ENCODE measurements around the gene FHOD1. TPM values are rescaled to one million over a fixed set of nuclear protein-coding genes. Genes with fewer than 3 reads are reported as not detected.

FHOD1 gene
- polyA plus RNA-seq, 1 of the 3 experiments (the other 2 are of a cell fraction), result 70.9 TPM

- Histone ChIP-seq H3K4me2 (no peak overlapping the region), H2AFZ (ENCODE audit: low read depth) (no peak overlapping the region), H3K27ac (ENCODE audit: low read depth in 2 of 2, low read length in 1 of 2) (no peak overlapping the region), H3K27me3 (ENCODE audit: insufficient read depth) (no peaks in the 10 kb centered on the region), H3F3A (replicated peaks; ENCODE audit: insufficient read depth) (no peaks in the 10 kb centered on the region), H4K20me1 (ENCODE audit: insufficient read depth) (no peaks in the 10 kb centered on the region), H3K9me2 (no peaks in the 10 kb centered on the region), H3K4me1 (ENCODE audit: control insufficient read depth in 1 of 2, insufficient read depth in 2 of 2, low read depth in 1 of 2, low read length in 1 of 2) (peaks cover 0 to 14% of the 10 kb centered on the region in 2 experiments; a peak in 1 of 4 replicates), H3K36me3 (replicated peaks in 1 of 2; ENCODE audit: control insufficient read depth in 1 of 2, insufficient read depth in 2 of 2, low read length in 1 of 2) (no peaks in the 10 kb centered on the region), H3K79me2 (ENCODE audit: insufficient read depth) (no peaks in the 10 kb centered on the region), H3K9ac (no peak overlapping the region), H3K9me3 (no peaks in the 10 kb centered on the region), H3K4me3 (ENCODE audit: low read depth in 2 of 2, low read length in 1 of 2) (no peak overlapping the region)
- CTCF ChIA-PET, result interaction anchor here (0.9 kb wide), 1 partner anchor 22 kb away, joined by 4 read pairs; no protein-coding TSS in a partner anchor
- no peak for TF ChIP-seq USF1 (IDR thresholded peaks at IDR 0.05; ENCODE audit: borderline replicate concordance, low read depth)
- TF ChIP-seq JUND (IDR thresholded peaks at IDR 0.05), result no peak
- no peak for TF ChIP-seq POLR2AphosphoS5 (IDR thresholded peaks at IDR 0.05; ENCODE audit: low read depth, low read length)
- no peak for TF ChIP-seq FOSL2 (IDR thresholded peaks at IDR 0.05; ENCODE audit: borderline replicate concordance, low read depth)
- TF ChIP-seq MAX (IDR thresholded peaks at IDR 0.05; ENCODE audit: low read depth), result no peak
- TF ChIP-seq RXRA (IDR thresholded peaks at IDR 0.05; ENCODE audit: borderline replicate concordance, low read depth), result no peak
- no peak for TF ChIP-seq RAD21 (IDR thresholded peaks at IDR 0.05; ENCODE audit: low read length)
- TF ChIP-seq MEF2A (IDR thresholded peaks at IDR 0.05; ENCODE audit: borderline replicate concordance, low read depth), result no peak
- TF ChIP-seq, protein P1, sequence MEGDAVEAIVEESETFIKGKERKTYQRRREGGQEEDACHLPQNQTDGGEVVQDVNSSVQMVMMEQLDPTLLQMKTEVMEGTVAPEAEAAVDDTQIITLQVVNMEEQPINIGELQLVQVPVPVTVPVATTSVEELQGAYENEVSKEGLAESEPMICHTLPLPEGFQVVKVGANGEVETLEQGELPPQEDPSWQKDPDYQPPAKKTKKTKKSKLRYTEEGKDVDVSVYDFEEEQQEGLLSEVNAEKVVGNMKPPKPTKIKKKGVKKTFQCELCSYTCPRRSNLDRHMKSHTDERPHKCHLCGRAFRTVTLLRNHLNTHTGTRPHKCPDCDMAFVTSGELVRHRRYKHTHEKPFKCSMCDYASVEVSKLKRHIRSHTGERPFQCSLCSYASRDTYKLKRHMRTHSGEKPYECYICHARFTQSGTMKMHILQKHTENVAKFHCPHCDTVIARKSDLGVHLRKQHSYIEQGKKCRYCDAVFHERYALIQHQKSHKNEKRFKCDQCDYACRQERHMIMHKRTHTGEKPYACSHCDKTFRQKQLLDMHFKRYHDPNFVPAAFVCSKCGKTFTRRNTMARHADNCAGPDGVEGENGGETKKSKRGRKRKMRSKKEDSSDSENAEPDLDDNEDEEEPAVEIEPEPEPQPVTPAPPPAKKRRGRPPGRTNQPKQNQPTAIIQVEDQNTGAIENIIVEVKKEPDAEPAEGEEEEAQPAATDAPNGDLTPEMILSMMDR (IDR thresholded peaks at IDR 0.05), result no peak
- TF ChIP-seq RFX5 (IDR thresholded peaks at IDR 0.05; ENCODE audit: low read length), result no peak
- POLR2A ChIA-PET, result interaction anchor here (1.0 kb wide), 1 partner anchor 9 kb away, joined by 3 read pairs; no protein-coding TSS in a partner anchor
- DNase-seq, result no peak
- WGBS (ENCODE audit: low lambda C conversion rate), result 93% methylated on average over 11 of the region's 11 CpGs
Observed at GRCh38 chr16:67256701-67257230, 9.5 kb upstream of the FHOD1 start.

DNA sequence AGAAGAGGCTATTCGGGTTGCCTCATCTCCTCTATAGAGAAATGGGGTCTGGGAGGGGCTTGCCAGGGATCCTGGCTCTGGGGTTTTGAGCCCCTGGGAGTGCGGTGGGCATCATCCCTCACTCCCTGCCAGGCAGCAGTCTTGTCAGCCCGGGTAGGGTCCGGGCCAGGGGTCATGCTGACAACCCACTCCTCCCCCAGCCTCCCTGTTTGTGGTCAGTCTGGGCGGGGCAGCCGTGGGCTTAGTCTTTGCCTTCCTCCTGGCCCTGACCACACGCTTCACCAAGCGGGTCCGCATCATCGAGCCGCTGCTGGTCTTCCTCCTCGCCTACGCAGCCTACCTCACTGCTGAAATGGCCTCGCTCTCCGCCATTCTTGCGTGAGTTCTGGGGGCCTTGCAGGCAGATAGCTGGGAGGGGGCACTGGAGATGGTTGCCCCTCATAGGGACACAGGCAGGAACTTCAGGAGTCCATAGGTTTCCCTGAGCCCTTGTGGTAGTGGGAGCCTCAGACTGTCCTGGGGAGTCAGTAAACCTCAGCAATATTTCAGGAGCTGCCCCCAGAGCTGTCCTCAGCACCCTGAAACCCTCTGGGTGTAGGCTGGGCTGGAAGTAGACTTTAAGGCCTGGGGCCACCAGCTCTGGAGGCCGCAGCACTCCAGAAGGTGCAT lies 8.4 kb upstream of the FHOD1 start:
- Histone ChIP-seq H3K27ac (ENCODE audit: low read depth in 2 of 2, low read length in 1 of 2) (no peak overlapping the region), H3K9me2 (no peaks in the 10 kb centered on the region), H2AFZ (ENCODE audit: low read depth) (no peak overlapping the region), H3K9ac (no peak overlapping the region), H3K4me1 (ENCODE audit: control insufficient read depth in 1 of 2, insufficient read depth in 2 of 2, low read depth in 1 of 2, low read length in 1 of 2) (peaks cover 0 to 10% of the 10 kb centered on the region in 2 experiments; a peak in 1 of 4 replicates), H3K9me3 (no peaks in the 10 kb centered on the region), H3K79me2 (ENCODE audit: insufficient read depth) (no peaks in the 10 kb centered on the region), H4K20me1 (ENCODE audit: insufficient read depth) (no peaks in the 10 kb centered on the region), H3K27me3 (ENCODE audit: insufficient read depth) (no peaks in the 10 kb centered on the region), H3K4me3 (ENCODE audit: low read depth in 2 of 2, low read length in 1 of 2) (no peak overlapping the region), H3K36me3 (replicated peaks in 1 of 2; ENCODE audit: control insufficient read depth in 1 of 2, insufficient read depth in 2 of 2, low read length in 1 of 2) (no peaks in the 10 kb centered on the region), H3F3A (replicated peaks; ENCODE audit: insufficient read depth) (peaks cover 4% of the 10 kb centered on the region), H3K4me2 (no peak overlapping the region)
- WGBS (ENCODE audit: low lambda C conversion rate), result 95% methylated on average over 14 of the region's 17 CpGs
- TF ChIP-seq ZBTB33 (IDR thresholded peaks at IDR 0.05; ENCODE audit: borderline replicate concordance, low read depth) (no peak), RAD21 (IDR thresholded peaks at IDR 0.05; ENCODE audit: low read length) (no peak), MEF2A (IDR thresholded peaks at IDR 0.05; ENCODE audit: borderline replicate concordance, low read depth) (no peak), POLR2AphosphoS5 (IDR thresholded peaks at IDR 0.05; ENCODE audit: low read depth, low read length) (no peak), IRF3 (IDR thresholded peaks at IDR 0.05; ENCODE audit: low read depth, low read length) (no peak), FOXM1 (IDR thresholded peaks at IDR 0.05; ENCODE audit: low read depth) (no peak), SMC3 (IDR thresholded peaks at IDR 0.05; ENCODE audit: low read depth, low read length) (no peak)
- TF ChIP-seq, protein P1 (IDR thresholded peaks at IDR 0.05), result no peak
- TF ChIP-seq, protein P2, sequence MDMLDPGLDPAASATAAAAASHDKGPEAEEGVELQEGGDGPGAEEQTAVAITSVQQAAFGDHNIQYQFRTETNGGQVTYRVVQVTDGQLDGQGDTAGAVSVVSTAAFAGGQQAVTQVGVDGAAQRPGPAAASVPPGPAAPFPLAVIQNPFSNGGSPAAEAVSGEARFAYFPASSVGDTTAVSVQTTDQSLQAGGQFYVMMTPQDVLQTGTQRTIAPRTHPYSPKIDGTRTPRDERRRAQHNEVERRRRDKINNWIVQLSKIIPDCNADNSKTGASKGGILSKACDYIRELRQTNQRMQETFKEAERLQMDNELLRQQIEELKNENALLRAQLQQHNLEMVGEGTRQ (IDR thresholded peaks at IDR 0.05; ENCODE audit: borderline replicate concordance, low read depth, low read length), result no peak
- POLR2A ChIA-PET, result no interaction called here
- CTCF ChIA-PET, result no interaction called here
- no peak for DNase-seq
